ENCODE results near the gene NES. TPM values are rescaled to one million over a fixed set of nuclear protein-coding genes. Genes with fewer than 3 reads are reported as not detected.

NES gene
- total and polyA plus RNA-seq, 2 of the 8 experiments (the other 6 are each of a cell fraction or from before 2014, with no cell fraction given): 13.3 to 135 TPM

- TF ChIP-seq CHD7 (IDR thresholded peaks at IDR 0.05; ENCODE audit: insufficient replicate concordance, low read length): no peak
- TF ChIP-seq SP4 (IDR thresholded peaks at IDR 0.05; ENCODE audit: low read length): 0 out of 2 replicates have a peak, but pooled peaks have one; percentile 17
- no peak for TF ChIP-seq CHD1 (IDR thresholded peaks at IDR 0.05; ENCODE audit: low read depth, low read length)
- peak; percentile 95 for TF ChIP-seq TAF1 (IDR thresholded peaks at IDR 0.05; ENCODE audit: low read depth, low read length)
- TF ChIP-seq ZNF274 (IDR thresholded peaks at IDR 0.05; ENCODE audit: borderline replicate concordance, extremely low read depth, low read length): no peak
- TF ChIP-seq BACH1 (IDR thresholded peaks at IDR 0.05; ENCODE audit: low read length): no peak
- TF ChIP-seq EGR1 (IDR thresholded peaks at IDR 0.05; ENCODE audit: borderline replicate concordance, low read depth, low read length): no peak
- no peak for TF ChIP-seq BCL11A (IDR thresholded peaks at IDR 0.05; ENCODE audit: low read depth in 2 of 2, low read length in 2 of 2)
- TF ChIP-seq SP1 (IDR thresholded peaks at IDR 0.05; ENCODE audit: low read depth, low read length): peak; percentile 83
Measured at GRCh38 chr1:156676820-156677615, at the start of gene NES (continued).
